ENCODE data around the gene MYO6.

DNA sequence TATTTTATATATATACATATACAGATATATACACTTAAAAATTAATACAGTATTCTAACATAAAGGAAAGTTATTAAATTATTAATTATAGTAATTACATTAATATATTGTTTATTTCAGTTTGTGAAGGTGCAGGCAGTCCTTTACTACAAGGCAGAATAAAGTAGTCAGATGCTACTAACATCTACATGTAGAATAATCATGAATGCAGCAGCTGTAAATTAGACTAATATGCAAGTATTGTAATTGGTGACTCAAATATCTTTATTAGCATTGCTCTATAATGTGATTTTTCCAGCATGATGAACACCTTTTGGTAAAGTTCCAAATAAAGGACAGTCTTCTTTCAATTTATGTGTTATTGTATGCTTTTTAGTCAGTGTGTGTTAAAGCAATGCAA is 17.3 kb downstream of the MYO6 start:
- TF ChIP-seq, protein P1, sequence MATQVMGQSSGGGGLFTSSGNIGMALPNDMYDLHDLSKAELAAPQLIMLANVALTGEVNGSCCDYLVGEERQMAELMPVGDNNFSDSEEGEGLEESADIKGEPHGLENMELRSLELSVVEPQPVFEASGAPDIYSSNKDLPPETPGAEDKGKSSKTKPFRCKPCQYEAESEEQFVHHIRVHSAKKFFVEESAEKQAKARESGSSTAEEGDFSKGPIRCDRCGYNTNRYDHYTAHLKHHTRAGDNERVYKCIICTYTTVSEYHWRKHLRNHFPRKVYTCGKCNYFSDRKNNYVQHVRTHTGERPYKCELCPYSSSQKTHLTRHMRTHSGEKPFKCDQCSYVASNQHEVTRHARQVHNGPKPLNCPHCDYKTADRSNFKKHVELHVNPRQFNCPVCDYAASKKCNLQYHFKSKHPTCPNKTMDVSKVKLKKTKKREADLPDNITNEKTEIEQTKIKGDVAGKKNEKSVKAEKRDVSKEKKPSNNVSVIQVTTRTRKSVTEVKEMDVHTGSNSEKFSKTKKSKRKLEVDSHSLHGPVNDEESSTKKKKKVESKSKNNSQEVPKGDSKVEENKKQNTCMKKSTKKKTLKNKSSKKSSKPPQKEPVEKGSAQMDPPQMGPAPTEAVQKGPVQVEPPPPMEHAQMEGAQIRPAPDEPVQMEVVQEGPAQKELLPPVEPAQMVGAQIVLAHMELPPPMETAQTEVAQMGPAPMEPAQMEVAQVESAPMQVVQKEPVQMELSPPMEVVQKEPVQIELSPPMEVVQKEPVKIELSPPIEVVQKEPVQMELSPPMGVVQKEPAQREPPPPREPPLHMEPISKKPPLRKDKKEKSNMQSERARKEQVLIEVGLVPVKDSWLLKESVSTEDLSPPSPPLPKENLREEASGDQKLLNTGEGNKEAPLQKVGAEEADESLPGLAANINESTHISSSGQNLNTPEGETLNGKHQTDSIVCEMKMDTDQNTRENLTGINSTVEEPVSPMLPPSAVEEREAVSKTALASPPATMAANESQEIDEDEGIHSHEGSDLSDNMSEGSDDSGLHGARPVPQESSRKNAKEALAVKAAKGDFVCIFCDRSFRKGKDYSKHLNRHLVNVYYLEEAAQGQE (IDR thresholded peaks at IDR 0.05; ENCODE audit: insufficient read depth in 1 of 2, low read depth in 2 of 2, low read length in 2 of 2): no peak
- TF ChIP-seq SIN3A (IDR thresholded peaks at IDR 0.05; ENCODE audit: borderline replicate concordance, insufficient read depth, low read length): no peak
- no peak for TF ChIP-seq POLR2AphosphoS5 (IDR thresholded peaks at IDR 0.05; ENCODE audit: low read depth, low read length)
- no peak for TF ChIP-seq TAF1 (IDR thresholded peaks at IDR 0.05; ENCODE audit: borderline replicate concordance, insufficient read depth, low read length)
- TF ChIP-seq FOXP2 (optimal IDR thresholded peaks at IDR 0.05; ENCODE audit: borderline replicate concordance, extremely low read depth, extremely low read length, insufficient read depth): no peak

Data from PFSK-1 (cell line).